Kidney tubule cell (primary cell): ENCODE measurements around the gene DOK7.

ENCODE experiments used
- DNase-seq: peaks from one replicate; pipeline ENCODE4 v3.0.0-alpha.2; 2018; ENCODE audit warnings: low spot score

DOK7 gene

GRCh38 chr4:3487861-3488260, 24.8 kb downstream of the DOK7 start:
- no peak for DNase-seq

- DNase-seq = no peak
Measured at GRCh38 chr4:3488820-3489219, 25.7 kb downstream of the DOK7 start.

GRCh38 chr4:3489451-3489962, 26.4 kb downstream of the DOK7 start:
- no peak for DNase-seq

GRCh38 chr4:3491681-3492405, 28.7 kb downstream of the DOK7 start:
- peak; percentile 51 for DNase-seq

- no peak for DNase-seq
Measured at GRCh38 chr4:3492741-3493719, 29.9 kb downstream of the DOK7 start.

- DNase-seq = no peak
Measured at GRCh38 chr4:3493720-3494461, 30.8 kb downstream of the DOK7 start.

GRCh38 chr4:3494462-3494871, 31.4 kb downstream of the DOK7 start:
- DNase-seq = no peak

- no peak for DNase-seq
Measured at GRCh38 chr4:3495204-3495975, 32.3 kb downstream of the DOK7 start.

- no peak for DNase-seq
Measured at GRCh38 chr4:3496021-3496420, 32.9 kb downstream of the DOK7 start.

- DNase-seq = no peak
Measured at GRCh38 chr4:3497095-3497494, 34.0 kb downstream of the DOK7 start.

- no peak for DNase-seq
Measured at GRCh38 chr4:3497523-3498389, 34.6 kb downstream of the DOK7 start.

- no peak for DNase-seq
Measured at GRCh38 chr4:3498407-3498806, 35.3 kb downstream of the DOK7 start.

- no peak for DNase-seq
Measured at GRCh38 chr4:3498901-3499510, 35.9 kb downstream of the DOK7 start.

GRCh38 chr4:3499710-3500109, 36.6 kb downstream of the DOK7 start:
- DNase-seq = no peak

GRCh38 chr4:3500111-3500510, 37.0 kb downstream of the DOK7 start:
- no peak for DNase-seq

GRCh38 chr4:3500634-3501101, 37.6 kb downstream of the DOK7 start:
- no peak for DNase-seq

GRCh38 chr4:3501126-3501824, 38.2 kb downstream of the DOK7 start:
- no peak for DNase-seq

GRCh38 chr4:3501825-3502425, 38.8 kb downstream of the DOK7 start:
- DNase-seq = no peak
